ENCODE results near the gene JPH2.
A peak's percentile ranks its signal among the peaks of the same experiment; 100 is the strongest.

JPH2 gene

GRCh38 chr20:44073011-44073674, 113.8 kb downstream of the JPH2 start:
- DNase-seq, result no peak

GRCh38 chr20:44072384-44072783, 114.6 kb downstream of the JPH2 start:
- no peak for DNase-seq

- DNase-seq, result no peak
Measured at GRCh38 chr20:44071526-44072111, 115.4 kb downstream of the JPH2 start.

- DNase-seq, result no peak
Measured at GRCh38 chr20:44071057-44071456, 115.9 kb downstream of the JPH2 start.

GRCh38 chr20:44070139-44070900, 116.7 kb downstream of the JPH2 start:
- no peak for DNase-seq

GRCh38 chr20:44069203-44070011, 117.6 kb downstream of the JPH2 start:
- DNase-seq, result peak; percentile 54

- DNase-seq, result no peak
Measured at GRCh38 chr20:44068316-44069201, 118.4 kb downstream of the JPH2 start.

GRCh38 chr20:44067650-44068081, 119.3 kb downstream of the JPH2 start:
- DNase-seq, result no peak

- DNase-seq, result no peak
Measured at GRCh38 chr20:44066645-44067606, 120.1 kb downstream of the JPH2 start.

GRCh38 chr20:44065401-44066340, 121.3 kb downstream of the JPH2 start:
- no peak for DNase-seq

- no peak for DNase-seq
Measured at GRCh38 chr20:44064501-44065400, 122.2 kb downstream of the JPH2 start.
